Right ventricle myocardium superior (tissue), 1 donor: ENCODE results near the gene PCDHGA5. TPM values are rescaled to one million over a fixed set of nuclear protein-coding genes. Genes with fewer than 3 reads are reported as not detected.
"Not testable (repeated sequence)": the region's sequence is repeated elsewhere in the genome, so short reads cannot be mapped to it uniquely, and the experiment has no call there.

Experiments
- ATAC-seq: fragments of 200-7000 bp; cut with Tn5 transposase; one replicate; pipeline ENCODE4 v1.9.1; 2020; ENCODE audit warnings: mild to moderate bottlenecking; ENCODE audit not compliant: poor library complexity
- DNase-seq: peaks from one replicate; pipeline ENCODE4 v3.0.0-alpha.2; 2020
- intact Hi-C: fragments of 100-400 bp; cut with DNase I; formaldehyde crosslinking; loops from one replicate; pipeline ENCODE4 v1.11.2; 2022
- total RNA-seq: library from RNA; stranded (reverse); fragmentation: NEBNext Ultra II Directional; extraction: Animal tissue kit (Norgen Biotek cat#: 25700); gene quantifications from one replicate; pipeline ENCODE4 v1.2.1, GENCODE V29; 2021
- donor health status: DM: no; HTN: yes; CAD: no; lungs with severe emphysema.

The PCDHGA5 gene
- total RNA-seq, 1 donor from 2014 or later: 6.6 TPM

- no peak for ATAC-seq
- no peak for DNase-seq
- intact Hi-C loops: loop anchor here (5.0 kb wide), 1 partner anchor 67 kb away; the partner anchor contains the start of gene PCDHGA10
Observed at GRCh38 chr5:141345327-141345726, 18.6 kb upstream of the PCDHGA5 start.

DNA sequence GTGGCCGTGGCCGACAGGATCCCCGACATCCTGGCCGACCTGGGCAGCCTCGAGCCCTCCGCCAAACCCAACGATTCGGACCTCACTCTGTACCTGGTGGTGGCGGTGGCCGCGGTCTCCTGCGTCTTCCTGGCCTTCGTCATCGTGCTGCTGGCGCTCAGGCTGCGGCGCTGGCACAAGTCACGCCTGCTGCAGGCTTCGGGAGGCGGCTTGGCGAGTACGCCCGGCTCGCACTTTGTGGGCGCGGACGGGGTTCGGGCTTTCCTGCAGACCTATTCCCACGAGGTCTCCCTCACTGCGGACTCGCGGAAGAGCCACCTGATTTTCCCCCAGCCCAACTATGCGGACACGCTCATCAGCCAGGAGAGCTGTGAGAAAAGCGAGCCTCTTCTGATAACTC, 17.9 kb upstream of the PCDHGA5 start:
- DNase-seq, ATAC-seq: not testable (repeated sequence)
- intact Hi-C loops: loop anchor here (5.0 kb wide), 1 partner anchor 66 kb away; the partner anchor contains the start of gene PCDHGA10

DNA sequence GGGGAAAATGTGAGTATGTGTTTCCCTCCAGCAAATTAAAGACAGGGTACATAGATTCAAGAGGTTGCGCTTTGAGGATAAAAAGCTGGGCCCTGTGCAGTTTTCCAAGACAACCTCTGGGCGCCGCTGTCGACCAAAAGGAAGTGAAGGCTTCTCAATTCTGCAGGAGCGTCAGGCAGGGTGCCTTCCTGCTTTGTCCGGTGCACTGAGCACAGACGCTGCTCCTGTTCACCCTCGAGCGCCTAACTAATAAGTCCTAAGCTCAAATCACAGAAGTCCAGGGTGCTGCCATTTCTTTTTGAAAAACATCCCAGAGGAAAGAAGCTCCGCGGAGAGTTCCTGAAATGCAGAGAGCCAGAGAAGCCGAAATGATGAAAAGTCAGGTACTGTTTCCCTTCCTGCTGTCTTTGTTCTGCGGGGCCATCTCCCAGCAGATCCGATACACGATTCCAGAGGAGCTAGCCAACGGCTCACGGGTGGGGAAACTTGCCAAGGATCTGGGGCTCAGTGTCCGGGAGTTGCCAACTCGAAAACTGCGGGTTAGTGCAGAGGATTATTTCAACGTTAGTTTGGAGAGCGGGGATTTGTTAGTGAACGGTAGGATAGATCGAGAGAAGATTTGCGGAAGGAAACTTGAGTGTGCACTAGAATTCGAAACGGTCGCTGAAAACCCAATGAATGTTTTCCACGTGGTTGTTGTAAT, 13.9 kb upstream of the PCDHGA5 start, which contains the start of gene PCDHGB1:
PCDHGB1 (plus strand) TSS at position 183 of the 703 bp plus-strand sequence; CDS start at position 345, 162 bp downstream.
- intact Hi-C loops: loop anchor here (5.0 kb wide), 1 partner anchor 62 kb away; the partner anchor contains the start of gene PCDHGA10
- peak; percentile 82 for ATAC-seq
- peak; percentile 55 for DNase-seq

DNA sequence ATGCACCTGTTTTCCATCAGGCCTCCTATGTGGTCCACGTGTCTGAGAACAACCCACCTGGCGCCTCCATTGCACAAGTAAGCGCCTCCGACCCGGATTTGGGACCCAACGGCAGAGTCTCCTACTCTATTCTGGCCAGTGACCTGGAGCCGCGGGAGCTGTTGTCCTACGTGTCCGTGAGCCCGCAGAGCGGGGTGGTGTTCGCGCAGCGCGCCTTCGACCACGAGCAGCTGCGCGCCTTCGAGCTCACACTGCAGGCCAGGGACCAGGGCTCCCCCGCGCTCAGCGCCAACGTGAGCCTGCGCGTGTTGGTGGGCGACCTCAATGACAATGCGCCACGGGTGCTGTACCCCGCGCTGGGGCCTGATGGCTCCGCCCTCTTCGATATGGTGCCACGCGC, 12.4 kb upstream of the PCDHGA5 start:
- DNase-seq (no peak), ATAC-seq (no peak)
- intact Hi-C loops: no loop called here

DNA sequence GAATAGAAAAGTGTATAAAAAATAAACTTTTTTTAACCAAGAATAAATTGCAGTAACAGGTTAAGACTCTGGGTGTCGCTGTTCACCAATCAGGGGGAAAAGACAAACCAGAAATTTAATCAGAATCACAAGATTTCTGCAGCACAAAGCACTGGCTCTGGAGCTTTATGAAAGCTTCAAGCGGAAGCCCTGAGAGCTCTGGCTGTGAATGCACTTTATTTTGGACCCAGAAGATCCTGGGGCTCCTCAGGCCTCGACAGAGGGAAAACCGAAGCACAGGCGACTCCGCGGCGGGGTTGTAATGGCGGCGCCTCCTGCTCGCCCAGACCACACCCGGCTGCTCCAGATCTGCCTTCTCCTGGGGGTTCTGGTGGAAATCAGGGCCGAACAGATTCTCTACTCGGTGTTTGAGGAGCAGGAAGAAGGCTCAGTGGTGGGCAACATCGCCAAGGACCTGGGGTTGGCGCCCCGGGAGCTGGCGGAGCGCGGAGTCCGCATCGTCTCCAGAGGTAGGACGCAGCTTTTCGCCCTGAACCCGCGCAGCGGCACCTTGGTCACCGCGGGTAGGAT, 9.0 kb upstream of the PCDHGA5 start, which contains the start of gene PCDHGA4:
PCDHGA4 (plus strand) TSS at position 122 of the 570 bp plus-strand sequence; CDS start at position 209, 87 bp downstream.
- intact Hi-C loops: no loop called here
- no peak for ATAC-seq
- DNase-seq: no peak

GRCh38 chr5:141355641-141356040, 8.3 kb upstream of the PCDHGA5 start:
- DNase-seq: no peak
- intact Hi-C loops: no loop called here
- no peak for ATAC-seq

GRCh38 chr5:141356133-141356532, 7.8 kb upstream of the PCDHGA5 start:
- DNase-seq (no peak), ATAC-seq (no peak)
- intact Hi-C loops: no loop called here

DNA sequence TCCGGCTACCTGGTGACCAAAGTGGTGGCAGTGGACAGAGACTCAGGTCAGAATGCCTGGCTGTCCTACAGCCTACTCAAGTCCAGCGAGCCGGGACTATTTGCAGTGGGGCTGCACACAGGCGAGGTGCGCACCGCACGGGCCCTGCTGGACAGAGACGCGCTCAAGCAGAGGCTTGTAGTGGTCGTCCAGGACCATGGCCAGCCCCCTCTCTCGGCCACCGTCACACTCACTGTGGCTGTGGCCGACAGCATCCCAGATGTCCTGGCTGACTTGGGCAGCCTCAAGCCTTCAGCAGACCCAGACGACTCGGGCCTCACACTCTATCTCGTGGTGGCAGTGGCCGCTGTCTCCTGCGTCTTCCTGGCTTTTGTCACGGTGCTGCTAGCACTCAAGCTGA, 7.0 kb upstream of the PCDHGA5 start:
- DNase-seq (no peak), ATAC-seq (peak; percentile 7)
- intact Hi-C loops: no loop called here

GRCh38 chr5:141359790-141360426, 4.1 kb upstream of the PCDHGA5 start, which contains the start of gene PCDHGB2:
Gene PCDHGB2, plus strand, starts transcription at chr5:141359994. Its CDS starts 142 bp downstream, at chr5:141360136.
- ATAC-seq: peak; percentile 57
- intact Hi-C loops: no loop called here
- DNase-seq: no peak

DNA sequence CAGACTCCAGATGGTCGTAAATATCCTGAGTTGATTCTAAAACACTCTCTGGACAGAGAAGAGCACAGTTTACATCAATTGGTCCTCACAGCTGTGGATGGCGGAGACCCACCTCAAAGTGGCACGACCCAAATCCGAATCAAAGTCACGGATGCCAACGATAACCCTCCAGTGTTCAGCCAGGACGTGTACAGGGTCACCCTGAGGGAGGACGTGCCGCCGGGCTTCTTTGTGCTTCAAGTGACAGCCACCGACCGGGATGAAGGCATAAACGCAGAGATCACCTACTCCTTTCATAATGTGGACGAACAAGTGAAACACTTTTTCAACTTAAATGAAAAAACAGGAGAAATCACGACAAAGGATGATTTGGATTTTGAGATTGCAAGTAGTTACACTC, 3.3 kb upstream of the PCDHGA5 start:
- DNase-seq: no peak
- peak; percentile 21 for ATAC-seq
- intact Hi-C loops: no loop called here

DNA sequence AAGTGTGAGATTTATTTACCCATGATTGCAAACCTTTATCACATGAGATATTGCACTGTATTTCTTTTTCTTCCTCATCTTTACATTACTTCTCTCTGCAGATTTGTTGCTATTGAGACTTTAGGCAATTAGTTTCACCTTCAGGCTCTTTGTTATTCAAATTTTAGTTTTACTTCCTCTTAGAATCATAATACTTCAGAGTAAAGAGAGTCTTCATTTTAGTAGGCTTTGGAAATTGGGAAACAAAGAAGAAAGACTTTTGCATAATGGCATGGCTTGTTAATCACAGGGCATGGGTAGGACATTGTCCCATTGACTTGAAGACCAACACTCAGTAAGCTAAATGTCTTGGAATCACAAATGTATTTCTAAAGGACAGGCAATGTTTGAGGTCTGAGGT, 1.2 kb upstream of the PCDHGA5 start:
- DNase-seq: no peak
- intact Hi-C loops: no loop called here
- no peak for ATAC-seq

DNA sequence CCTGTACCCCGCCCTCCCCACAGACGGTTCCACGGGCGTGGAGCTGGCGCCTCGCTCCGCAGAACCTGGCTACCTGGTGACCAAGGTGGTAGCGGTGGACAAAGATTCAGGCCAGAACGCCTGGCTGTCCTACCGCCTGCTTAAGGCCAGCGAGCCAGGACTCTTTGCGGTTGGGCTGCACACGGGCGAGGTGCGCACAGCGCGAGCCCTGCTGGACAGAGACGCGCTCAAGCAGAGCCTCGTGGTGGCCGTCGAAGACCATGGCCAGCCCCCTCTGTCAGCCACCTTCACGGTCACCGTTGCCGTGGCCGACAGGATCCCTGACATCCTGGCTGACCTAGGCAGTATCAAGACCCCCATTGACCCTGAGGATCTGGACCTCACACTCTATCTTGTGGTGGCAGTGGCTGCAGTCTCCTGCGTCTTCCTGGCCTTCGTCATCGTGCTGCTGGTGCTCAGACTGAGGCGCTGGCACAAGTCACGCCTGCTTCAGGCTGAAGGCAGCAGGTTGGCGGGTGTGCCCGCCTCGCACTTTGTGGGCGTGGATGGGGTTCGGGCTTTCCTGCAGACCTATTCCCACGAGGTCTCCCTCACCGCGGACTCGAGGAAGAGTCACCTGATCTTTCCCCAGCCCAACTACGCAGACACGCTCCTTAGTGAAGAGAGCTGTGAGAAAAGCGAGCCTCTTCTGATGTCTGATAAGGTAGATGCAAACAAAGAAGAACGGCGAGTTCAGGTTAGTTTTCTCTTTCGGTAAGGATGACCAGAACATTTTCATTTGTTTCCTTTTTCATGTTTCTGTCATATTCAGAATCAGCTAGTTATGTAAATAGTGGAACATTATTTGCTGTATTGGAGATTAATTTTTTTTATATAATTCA, 2.3 kb downstream of the PCDHGA5 start:
- no peak for ATAC-seq
- intact Hi-C loops: no loop called here
- DNase-seq: no peak

- intact Hi-C loops: no loop called here
- ATAC-seq: peak; percentile 89
- DNase-seq: peak; percentile 75
Observed at GRCh38 chr5:141369994-141370848, 6.3 kb downstream of the PCDHGA5 start, which contains the start of gene PCDHGB3. Gene PCDHGB3, plus strand, starts transcription at chr5:141370242. Its CDS starts 153 bp downstream, at chr5:141370395.

- DNase-seq: no peak
- ATAC-seq: peak; percentile 55
- intact Hi-C loops: no loop called here
Observed at GRCh38 chr5:141371572-141372475, 7.9 kb downstream of the PCDHGA5 start.

GRCh38 chr5:141373673-141374317, 9.8 kb downstream of the PCDHGA5 start, which contains the start of gene PCDHGA6:
Gene PCDHGA6, plus strand, starts transcription at chr5:141373891. Its CDS starts 193 bp downstream, at chr5:141374084.
- DNase-seq (no peak), ATAC-seq (peak; percentile 37)
- intact Hi-C loops: no loop called here

- ATAC-seq (peak; percentile 72), DNase-seq (no peak)
- intact Hi-C loops: no loop called here
Observed at GRCh38 chr5:141374627-141375026, 10.7 kb downstream of the PCDHGA5 start.
